Caco-2 (cell line): ENCODE measurements around the gene ATP9B. TPM values are rescaled to one million over a fixed set of nuclear protein-coding genes. Genes with fewer than 3 reads are reported as not detected.

Experiments used
- BruUV-seq: library from RNA; stranded (reverse); fragments of 400-500 nt; replicated peaks from 2 replicates; lab custom pipeline; 2021; lab: Mats Ljungman, UMichigan
- CTCF ChIA-PET: fragments of 300-600 bp; sonication (Branson Sonifier 250); formaldehyde crosslinking; loops from one replicate; lab custom pipeline; 2022; ENCODE audit warnings: antibody characterized with exemption; lab: Charles Lee
- POLR2A ChIA-PET: fragments of 300-600 bp; sonication (Branson Sonifier 250); formaldehyde crosslinking; loops from one replicate; lab custom pipeline; 2022; ENCODE audit warnings: antibody characterized with exemption; lab: Charles Lee
- DNase-seq, 2 experiments: peaks; one replicate each; pipeline versions ENCODE4 v3.0.0 to v3.0.0-alpha.2; 2020 to 2022
- H3K27me3 ChIP-seq: replicated peaks from 2 replicates; pipeline ENCODE4 v1.6.0; 2011; ENCODE audit warnings: low read length; ENCODE audit not compliant: control insufficient read depth, insufficient read depth
- H3K36me3 ChIP-seq: 2 replicates; pipeline ENCODE4 v1.5.1; 2011; ENCODE audit warnings: low read length; ENCODE audit not compliant: control insufficient read depth, insufficient read depth
- H3K4me1 ChIP-seq: fragments of 250-450 bp; sonication (Bioruptor Pico); 2 replicates; pipeline ENCODE4 v1.5.1; 2020; ENCODE audit warnings: mild to moderate bottlenecking
- H3K4me3 ChIP-seq: 2 replicates; pipeline ENCODE4 v1.5.1; 2011; ENCODE audit warnings: low read depth, mild to moderate bottlenecking, control low read depth, low read length
- H3K9me3 ChIP-seq: fragments of 250-450 bp; sonication (Bioruptor Pico); 2 replicates; pipeline ENCODE4 v1.5.1; 2020; ENCODE audit warnings: mild to moderate bottlenecking, moderate library complexity
- H3K27ac Mint-ChIP-seq: one replicate; pipeline ENCODE4 v1.8.0; 2022; ENCODE audit warnings: mixed read lengths; ENCODE audit not compliant: unreplicated experiment
- H3K27me3 Mint-ChIP-seq: one replicate; pipeline ENCODE4 v1.8.0; 2022; ENCODE audit warnings: mixed read lengths; ENCODE audit not compliant: insufficient read depth, unreplicated experiment
- H3K36me3 Mint-ChIP-seq: one replicate; pipeline ENCODE4 v1.8.0; 2022; ENCODE audit warnings: mild to moderate bottlenecking, mixed read lengths; ENCODE audit not compliant: insufficient read depth, unreplicated experiment
- H3K4me1 Mint-ChIP-seq: one replicate; pipeline ENCODE4 v1.8.0; 2022; ENCODE audit warnings: low read depth, mixed read lengths; ENCODE audit not compliant: unreplicated experiment
- H3K4me3 Mint-ChIP-seq: one replicate; pipeline ENCODE4 v1.8.0; 2022; ENCODE audit warnings: mild to moderate bottlenecking, moderate library complexity, mixed read lengths; ENCODE audit not compliant: unreplicated experiment
- H3K9me3 Mint-ChIP-seq: one replicate; pipeline ENCODE4 v1.8.0; 2022; ENCODE audit warnings: mixed read lengths; ENCODE audit not compliant: unreplicated experiment
- CTCF ChIP-seq, 2 experiments: fragments of 200-600 bp in 1 of 2; IDR thresholded peaks; 1 replicate in 1 of 2; 2 replicates in 1 of 2; pipeline versions ENCODE4 v1.5.1 to v1.8.0; 2011 to 2022; ENCODE audit warnings: antibody characterized with exemption in 1 of 2, control low read depth in 1 of 2, inconsistent platforms in 1 of 2, low read depth in 1 of 2, low read length in 1 of 2, mild to moderate bottlenecking in 1 of 2, moderate library complexity in 1 of 2; ENCODE audit not compliant: insufficient read depth in 1 of 2, severe bottlenecking in 1 of 2, unreplicated experiment in 1 of 2
- intact Hi-C: fragments of 100-400 bp; cut with micrococcal nuclease; formaldehyde crosslinking; loops from one replicate; pipeline ENCODE4 v1.10.0; 2022; ENCODE audit not compliant: unreplicated experiment
- total RNA-seq: library from RNA; stranded (reverse); gene quantifications from 2 replicates; pipeline ENCODE4 v1.2.3, GENCODE V29; 2022

ATP9B gene
- total RNA-seq, 1 experiment from 2014 or later, result 15.8 TPM

DNA sequence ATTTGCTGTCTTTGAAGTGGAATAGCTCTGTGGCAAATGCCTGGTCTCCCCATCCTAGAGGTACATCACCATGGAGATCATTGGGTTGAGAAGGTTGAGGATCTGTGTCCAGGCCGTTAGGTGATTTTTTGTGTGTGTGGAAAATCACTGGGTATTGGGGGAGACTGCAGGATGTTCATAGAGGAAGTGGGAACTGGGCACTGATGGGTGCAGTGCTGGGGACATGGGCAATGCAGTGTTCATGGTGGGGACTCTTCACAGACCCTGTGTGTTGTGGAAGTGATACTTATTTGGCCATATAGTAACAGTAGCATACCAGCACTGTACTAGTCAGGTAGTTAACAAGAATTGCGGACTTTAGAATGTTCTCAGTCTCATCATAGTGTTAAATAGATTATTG is 34.9 kb downstream of the ATP9B start:
- BruUV-seq, result no TSS peak
- POLR2A ChIA-PET, result no interaction called here
- Mint-ChIP-seq H3K4me3 (no peak overlapping the region), H3K4me1 (no peaks in the 10 kb centered on the region), H3K27ac (no peak overlapping the region), H3K27me3 (no peaks in the 10 kb centered on the region), H3K9me3 (no peaks in the 10 kb centered on the region), H3K36me3 (no peaks in the 10 kb centered on the region)
- no peak for DNase-seq
- no peaks in the 10 kb centered on the region for H3K27me3 ChIP-seq
- no peaks in the 10 kb centered on the region for H3K36me3 ChIP-seq
- no peaks in the 10 kb centered on the region for H3K9me3 ChIP-seq
- intact Hi-C loops, result no loop called here
- TF ChIP-seq CTCF (IDR thresholded peaks at IDR 0.05; ENCODE audit: insufficient read depth in 1 of 2, low read depth in 1 of 2, low read length in 1 of 2, severe bottlenecking in 1 of 2, unreplicated experiment in 1 of 2), result no peak
- no peaks in the 10 kb centered on the region for H3K4me1 ChIP-seq
- CTCF ChIA-PET, result no interaction called here
- no peak overlapping the region for H3K4me3 ChIP-seq

DNA sequence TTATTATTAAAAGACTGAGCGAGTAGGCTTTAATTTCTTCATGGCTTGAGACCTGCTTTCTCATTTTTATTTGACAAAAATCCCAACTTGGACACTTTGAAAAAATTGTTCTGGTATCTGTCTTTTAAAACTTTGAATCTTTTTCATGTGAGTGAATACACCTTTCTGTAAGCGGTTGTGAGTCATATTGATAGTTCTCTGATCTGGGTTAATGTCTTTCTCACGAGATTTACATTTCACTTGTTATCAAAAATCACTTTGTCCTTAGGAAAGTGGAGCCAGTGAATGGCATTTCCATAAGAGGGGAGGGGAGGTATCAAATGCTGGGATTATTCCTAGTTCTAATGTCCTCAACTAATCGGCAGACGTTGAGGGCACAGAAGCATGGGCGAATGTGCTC is 36.3 kb downstream of the ATP9B start:
- no peaks in the 10 kb centered on the region for H3K36me3 Mint-ChIP-seq
- no peak overlapping the region for H3K27ac Mint-ChIP-seq
- intact Hi-C loops, result no loop called here
- no peak overlapping the region for H3K4me3 Mint-ChIP-seq
- no peaks in the 10 kb centered on the region for H3K4me1 Mint-ChIP-seq
- no peaks in the 10 kb centered on the region for H3K27me3 Mint-ChIP-seq
- H3K9me3 Mint-ChIP-seq, result no peaks in the 10 kb centered on the region
- Histone ChIP-seq H3K4me1 (no peaks in the 10 kb centered on the region), H3K9me3 (no peaks in the 10 kb centered on the region), H3K36me3 (no peaks in the 10 kb centered on the region), H3K27me3 (no peaks in the 10 kb centered on the region), H3K4me3 (no peak overlapping the region)
- DNase-seq, result no peak
- ChIA-PET POLR2A (no interaction called here), CTCF (no interaction called here)
- BruUV-seq, result no TSS peak
- TF ChIP-seq CTCF (IDR thresholded peaks at IDR 0.05; ENCODE audit: insufficient read depth in 1 of 2, low read depth in 1 of 2, low read length in 1 of 2, severe bottlenecking in 1 of 2, unreplicated experiment in 1 of 2), result no peak

GRCh38 chr18:79106084-79106483 is 36.9 kb downstream of the ATP9B start:
- ChIA-PET CTCF (no interaction called here), POLR2A (no interaction called here)
- intact Hi-C loops, result no loop called here
- DNase-seq, result no peak
- Mint-ChIP-seq H3K27me3 (no peaks in the 10 kb centered on the region), H3K4me3 (no peak overlapping the region), H3K27ac (no peak overlapping the region), H3K36me3 (no peaks in the 10 kb centered on the region), H3K4me1 (no peaks in the 10 kb centered on the region), H3K9me3 (no peaks in the 10 kb centered on the region)
- TF ChIP-seq CTCF (IDR thresholded peaks at IDR 0.05; ENCODE audit: insufficient read depth in 1 of 2, low read depth in 1 of 2, low read length in 1 of 2, severe bottlenecking in 1 of 2, unreplicated experiment in 1 of 2), result no peak
- H3K4me3 ChIP-seq, result no peak overlapping the region
- no peaks in the 10 kb centered on the region for H3K27me3 ChIP-seq
- H3K4me1 ChIP-seq, result no peaks in the 10 kb centered on the region
- H3K9me3 ChIP-seq, result no peaks in the 10 kb centered on the region
- no peaks in the 10 kb centered on the region for H3K36me3 ChIP-seq
- no TSS peak for BruUV-seq
